Inflammatory macrophage treated with lipopolysaccharide for 1 hour (primary cell): ENCODE measurements around the gene CRABP2.
A peak's percentile ranks its signal among the peaks of the same experiment; 100 is the strongest.

Experiments
- DNase-seq, 2 donors: peaks; one replicate each; pipeline ENCODE4 v3.0.0-alpha.2; 2020 to 2022

CRABP2 gene

GRCh38 chr1:156667968-156668709, 37.2 kb downstream of the CRABP2 start:
- no peak for DNase-seq

- no peak for DNase-seq
These were observed 37.8 kb downstream of the CRABP2 start for GRCh38 chr1:156667610-156667967.

- DNase-seq = no peak
These were observed 38.3 kb downstream of the CRABP2 start for GRCh38 chr1:156666862-156667609.

- DNase-seq = no peak
These were observed 39.8 kb downstream of the CRABP2 start for GRCh38 chr1:156665539-156665938.

- DNase-seq = peak; percentile 29 to 36
These were observed 40.5 kb downstream of the CRABP2 start for GRCh38 chr1:156664767-156665411.

- DNase-seq = no peak
These were observed 41.2 kb downstream of the CRABP2 start for GRCh38 chr1:156664046-156664766.

- DNase-seq = no peak
These were observed 42.2 kb downstream of the CRABP2 start for GRCh38 chr1:156663178-156663577.

- no peak for DNase-seq
These were observed 42.7 kb downstream of the CRABP2 start for GRCh38 chr1:156662800-156663055.

- DNase-seq = peak; percentile 43 to 56
These were observed 43.2 kb downstream of the CRABP2 start for GRCh38 chr1:156662005-156662799.

GRCh38 chr1:156660752-156661112, 44.7 kb downstream of the CRABP2 start:
- DNase-seq = no peak

GRCh38 chr1:156659988-156660751, 45.2 kb downstream of the CRABP2 start:
- DNase-seq = peak; percentile 91 to 98

- DNase-seq = no peak
These were observed 45.8 kb downstream of the CRABP2 start for GRCh38 chr1:156659661-156659987.

GRCh38 chr1:156658945-156659574, 46.3 kb downstream of the CRABP2 start:
- no peak for DNase-seq

- no peak for DNase-seq
These were observed 46.9 kb downstream of the CRABP2 start for GRCh38 chr1:156658496-156658895.

GRCh38 chr1:156657741-156658319, 47.6 kb downstream of the CRABP2 start:
- DNase-seq = peak in 1 of 2 donors; percentile 18

GRCh38 chr1:156656806-156657740, 48.3 kb downstream of the CRABP2 start:
- DNase-seq = peak; percentile 28 to 82

GRCh38 chr1:156655904-156656516, 49.4 kb downstream of the CRABP2 start:
- no peak for DNase-seq

- DNase-seq = no peak
These were observed 50.1 kb downstream of the CRABP2 start for GRCh38 chr1:156655151-156655903.

GRCh38 chr1:156654700-156655099, 50.7 kb downstream of the CRABP2 start:
- DNase-seq = no peak
